Fibroblast of skin of scalp (primary cell): ENCODE measurements around the gene FRMPD4.

ENCODE experiments used
- DNase-seq: peaks from one replicate; pipeline ENCODE4 v3.0.0-alpha.2; 2013

Gene FRMPD4

GRCh38 chrX:12223650-12224049 lies 85.4 kb downstream of the FRMPD4 start:
- no peak for DNase-seq

DNA sequence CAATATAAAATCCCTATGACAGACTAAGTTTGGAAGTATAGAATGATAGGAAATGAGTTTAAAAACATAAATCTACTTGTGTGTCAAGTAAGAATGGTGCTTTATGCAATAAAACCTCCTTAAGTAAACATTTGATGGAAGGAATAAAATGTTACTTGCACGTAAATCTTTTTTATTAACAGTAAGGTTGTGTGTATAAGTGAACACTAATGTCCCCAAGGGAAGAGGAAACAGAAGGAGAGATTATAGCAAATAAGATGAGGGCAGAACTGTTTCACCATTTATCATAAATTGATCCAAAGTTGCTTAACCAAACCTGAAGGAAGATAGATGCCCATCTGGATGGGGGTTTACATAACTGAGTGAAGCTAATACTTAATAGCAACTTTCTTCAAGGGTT lies 86.8 kb downstream of the FRMPD4 start:
- no peak for DNase-seq

DNA sequence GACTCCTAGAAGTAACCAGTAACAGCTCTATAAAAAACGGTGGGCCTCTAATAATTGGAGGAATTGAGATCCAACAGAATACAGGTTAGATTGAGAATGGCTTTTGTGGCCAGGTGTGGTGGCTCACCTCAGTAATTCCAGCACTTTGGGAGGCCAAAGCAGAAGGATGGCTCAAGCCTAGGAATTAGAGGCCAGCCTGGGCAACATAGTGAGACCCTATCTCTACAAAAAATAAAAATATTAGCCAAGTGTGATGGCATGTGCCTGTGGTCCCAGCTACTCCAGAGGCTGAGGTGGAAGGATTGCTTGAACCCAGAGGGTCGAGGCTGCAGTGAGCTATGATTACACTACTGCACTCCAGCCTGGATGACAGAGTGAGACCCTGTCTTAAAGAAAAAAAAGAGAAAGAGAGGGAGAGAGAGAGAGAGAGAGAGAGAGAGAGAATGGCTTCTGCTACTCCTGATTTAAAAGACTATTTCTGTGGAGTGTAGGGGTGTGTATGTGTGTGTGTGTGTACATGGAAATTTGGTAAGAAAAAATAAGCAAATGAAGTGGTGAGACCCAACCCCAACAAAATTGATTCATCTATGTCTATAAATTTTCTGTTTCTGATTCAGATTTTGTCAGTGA lies 89.3 kb downstream of the FRMPD4 start:
- no peak for DNase-seq

GRCh38 chrX:12228862-12229261 lies 90.6 kb downstream of the FRMPD4 start:
- no peak for DNase-seq

DNA sequence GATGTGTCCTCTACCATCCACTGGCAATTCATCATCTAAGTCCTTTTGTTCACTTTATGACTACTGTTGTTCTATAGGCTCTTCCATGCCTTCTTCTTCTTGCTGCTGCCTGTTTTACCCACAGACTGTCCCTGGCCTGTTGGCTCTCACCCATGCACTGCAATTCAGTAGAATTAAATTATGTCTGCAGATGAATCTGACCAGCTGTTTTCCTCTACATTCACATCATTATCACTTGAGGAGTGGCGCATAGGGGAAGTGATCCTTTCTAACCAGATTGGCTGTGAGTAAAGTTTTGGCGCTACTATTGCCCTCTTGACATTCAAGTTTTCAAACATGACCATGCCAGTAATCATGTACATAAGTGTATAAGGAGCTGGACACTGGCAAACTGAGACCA lies 91.7 kb downstream of the FRMPD4 start:
- no peak for DNase-seq

- no peak for DNase-seq
Observed at GRCh38 chrX:12234534-12235329, 96.5 kb downstream of the FRMPD4 start.

GRCh38 chrX:12236156-12236555 lies 97.9 kb downstream of the FRMPD4 start:
- no peak for DNase-seq

DNA sequence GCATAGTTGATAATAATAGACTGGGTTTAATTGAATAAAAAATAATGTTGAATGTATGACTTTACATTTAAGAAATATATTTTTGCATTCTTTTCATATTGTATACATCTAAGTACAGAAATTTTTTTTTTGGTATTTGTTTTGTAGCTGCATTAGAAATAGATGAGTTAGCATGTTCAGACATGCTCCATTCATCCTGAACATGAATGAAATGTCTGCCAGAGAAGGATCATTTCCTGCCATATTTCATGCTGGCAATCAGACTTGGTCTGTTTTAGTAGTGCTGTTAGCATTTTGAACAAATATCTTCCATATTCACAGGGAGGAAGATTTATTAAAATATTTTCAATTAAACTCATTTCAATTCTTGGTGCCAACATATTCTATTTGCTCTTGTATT lies 98.9 kb downstream of the FRMPD4 start:
- no peak for DNase-seq

DNA sequence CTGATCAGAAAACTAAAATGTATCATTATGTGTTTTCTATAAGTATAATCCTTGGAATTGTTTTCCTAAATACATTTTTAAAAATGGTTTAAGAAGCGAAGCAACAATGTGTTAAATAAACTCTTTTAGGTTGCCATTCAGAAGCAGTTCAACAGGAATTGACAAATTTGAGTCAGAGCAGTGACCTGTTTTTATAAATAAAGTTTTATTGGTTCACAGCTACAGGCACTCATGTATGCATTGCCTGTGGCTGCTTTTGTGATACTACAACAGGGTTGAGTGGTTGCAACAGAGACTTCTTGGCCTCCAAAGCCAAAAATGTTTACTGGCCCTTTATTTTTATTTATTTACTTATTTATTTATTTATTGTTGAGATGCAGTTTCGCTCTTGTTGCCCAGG lies 99.5 kb downstream of the FRMPD4 start:
- no peak for DNase-seq

GRCh38 chrX:12239356-12240082 lies 101.2 kb downstream of the FRMPD4 start:
- DNase-seq: no peak

GRCh38 chrX:12240491-12240890 lies 102.2 kb downstream of the FRMPD4 start:
- no peak for DNase-seq

GRCh38 chrX:12241026-12241425 lies 102.8 kb downstream of the FRMPD4 start:
- DNase-seq: peak; percentile 48

GRCh38 chrX:12245650-12246645 lies 107.7 kb downstream of the FRMPD4 start:
- DNase-seq: peak; percentile 90

DNA sequence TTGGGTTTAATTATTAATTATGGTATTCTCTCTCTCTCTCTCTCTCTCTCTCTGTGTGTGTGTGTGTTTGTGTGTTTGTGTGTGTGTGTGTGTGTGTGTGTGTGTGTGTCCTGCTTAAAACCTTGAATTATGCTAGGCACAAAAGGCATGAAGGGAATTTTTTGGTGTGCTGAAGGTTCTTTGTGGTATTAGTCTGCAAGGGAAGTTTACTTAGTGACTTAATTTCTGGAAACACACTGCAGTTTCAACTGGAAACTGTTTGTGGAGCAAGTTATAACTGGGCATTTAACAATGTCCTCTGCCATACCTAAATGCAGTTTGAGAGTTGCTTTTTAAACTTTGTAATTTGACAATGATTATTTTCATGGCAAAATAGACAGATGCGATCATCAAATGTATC lies 111.7 kb downstream of the FRMPD4 start:
- DNase-seq: peak; percentile 51

- DNase-seq: no peak
Observed at GRCh38 chrX:12263211-12263610, 124.9 kb downstream of the FRMPD4 start.

DNA sequence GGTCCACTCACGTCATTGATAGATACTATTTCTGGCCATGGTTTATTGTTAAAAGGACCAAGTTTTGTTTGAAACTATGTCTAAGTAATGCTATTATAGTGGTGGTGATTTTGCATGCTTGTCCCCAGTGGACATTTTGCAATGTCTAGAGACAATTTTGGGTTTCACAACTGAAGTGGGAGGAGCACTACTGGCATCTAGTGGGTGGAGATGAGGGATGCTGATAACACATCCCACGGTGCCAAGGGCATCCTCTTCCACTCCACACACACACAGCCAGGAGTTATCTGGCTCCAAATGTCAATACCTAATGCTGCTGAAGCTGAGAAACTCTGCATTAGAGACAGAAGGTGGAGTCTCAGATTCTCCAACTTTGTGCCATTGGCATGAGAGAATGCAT lies 131.2 kb downstream of the FRMPD4 start:
- no peak for DNase-seq

- no peak for DNase-seq
Observed at GRCh38 chrX:12278151-12278550, 139.9 kb downstream of the FRMPD4 start.

DNA sequence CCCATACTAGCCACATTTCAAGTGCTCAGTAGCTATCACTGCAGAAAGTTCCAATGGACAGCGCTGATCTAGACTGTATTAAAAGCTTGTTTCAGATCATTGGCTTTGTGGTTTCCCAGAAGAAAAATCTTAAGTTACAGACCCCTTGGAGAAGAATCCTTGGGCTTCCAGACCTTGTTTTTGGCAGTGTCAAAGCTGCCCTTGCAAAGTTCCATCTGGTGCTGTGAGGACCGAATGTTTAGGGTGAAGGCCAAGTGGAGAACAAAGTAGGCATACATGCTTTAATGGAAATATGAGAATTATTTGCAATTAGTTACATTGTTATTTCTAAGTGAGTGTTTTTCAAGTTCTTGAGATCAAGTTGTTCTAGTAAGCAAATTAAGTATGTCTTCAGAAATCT lies 144.7 kb downstream of the FRMPD4 start:
- no peak for DNase-seq

GRCh38 chrX:12292996-12293765 lies 154.9 kb downstream of the FRMPD4 start:
- peak; percentile 88 for DNase-seq

GRCh38 chrX:12297353-12297752 lies 159.1 kb downstream of the FRMPD4 start:
- DNase-seq: no peak

- DNase-seq: no peak
Observed at GRCh38 chrX:12301288-12301687, 163.0 kb downstream of the FRMPD4 start.

- peak; percentile 86 for DNase-seq
Observed at GRCh38 chrX:12304261-12304660, 166.0 kb downstream of the FRMPD4 start.
